Skeletal muscle cell (primary cell): ENCODE measurements around the gene SYNJ2.

Experiments used
- DNase-seq: peaks from one replicate; pipeline ENCODE4 v3.0.0-alpha.2; 2010; ENCODE audit warnings: low read depth
- H3K4me3 ChIP-seq: 2 replicates; pipeline ENCODE4 v1.5.1; 2011; ENCODE audit warnings: low read depth, mild to moderate bottlenecking, control low read depth, low read length, moderate library complexity

SYNJ2 gene

DNA sequence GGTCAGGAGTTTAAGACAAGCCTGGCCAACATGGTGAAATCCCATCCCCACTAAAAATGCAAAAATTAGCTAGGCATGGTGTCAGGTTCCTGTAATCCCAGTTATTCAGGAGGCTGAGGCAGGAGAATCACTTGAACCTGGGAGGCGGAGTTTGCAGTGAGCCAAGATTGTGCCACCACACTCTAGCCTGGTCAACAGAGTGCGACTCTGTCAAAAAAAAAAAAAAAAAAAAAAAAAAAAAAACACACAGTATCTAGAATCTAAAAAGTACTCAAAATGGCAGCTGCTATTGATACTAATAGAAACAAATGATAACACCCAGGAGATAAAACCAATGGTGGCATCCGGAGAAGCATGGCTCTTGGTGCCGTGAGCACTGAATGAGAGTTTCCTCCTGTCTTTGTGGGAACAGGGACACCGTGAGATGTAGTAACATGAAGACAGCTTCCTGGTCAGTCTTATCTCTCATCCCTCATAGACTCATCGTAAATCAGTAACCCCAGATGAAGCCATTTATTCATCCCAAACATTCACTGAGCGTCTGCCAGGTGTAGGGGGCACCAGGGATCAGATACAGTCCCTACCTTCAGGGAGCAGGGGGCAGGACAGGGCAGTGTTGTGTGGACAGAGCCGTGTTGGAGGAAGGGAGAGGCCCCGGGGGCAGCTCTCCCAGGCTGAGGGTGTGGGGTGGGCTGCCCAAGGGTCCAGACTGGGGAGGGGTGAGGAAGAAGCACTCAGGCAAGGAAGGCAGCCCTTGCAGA is 66.1 kb downstream of the SYNJ2 start:
- DNase-seq = no peak
- H3K4me3 ChIP-seq = no peak overlapping the region

DNA sequence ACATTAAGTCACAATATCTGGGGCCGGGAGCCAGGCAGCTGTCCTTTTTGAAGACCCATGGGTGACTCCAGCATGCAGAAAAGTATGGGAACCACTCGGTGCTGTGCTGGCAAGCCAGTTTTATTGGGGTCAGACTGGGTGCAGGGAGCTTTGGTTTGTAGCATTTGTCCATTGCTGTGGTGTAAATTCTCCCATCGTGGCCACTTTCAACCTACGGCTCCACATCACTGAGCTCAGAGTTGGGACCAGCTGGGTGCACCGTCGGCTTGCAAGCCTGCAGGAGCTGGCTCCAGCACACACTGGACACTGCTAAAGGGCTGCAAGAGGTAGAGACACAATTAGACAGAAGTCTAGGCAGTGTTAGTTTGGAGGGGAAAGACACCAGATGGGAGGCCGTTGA is 66.9 kb downstream of the SYNJ2 start:
- no peak overlapping the region for H3K4me3 ChIP-seq
- no peak for DNase-seq

DNA sequence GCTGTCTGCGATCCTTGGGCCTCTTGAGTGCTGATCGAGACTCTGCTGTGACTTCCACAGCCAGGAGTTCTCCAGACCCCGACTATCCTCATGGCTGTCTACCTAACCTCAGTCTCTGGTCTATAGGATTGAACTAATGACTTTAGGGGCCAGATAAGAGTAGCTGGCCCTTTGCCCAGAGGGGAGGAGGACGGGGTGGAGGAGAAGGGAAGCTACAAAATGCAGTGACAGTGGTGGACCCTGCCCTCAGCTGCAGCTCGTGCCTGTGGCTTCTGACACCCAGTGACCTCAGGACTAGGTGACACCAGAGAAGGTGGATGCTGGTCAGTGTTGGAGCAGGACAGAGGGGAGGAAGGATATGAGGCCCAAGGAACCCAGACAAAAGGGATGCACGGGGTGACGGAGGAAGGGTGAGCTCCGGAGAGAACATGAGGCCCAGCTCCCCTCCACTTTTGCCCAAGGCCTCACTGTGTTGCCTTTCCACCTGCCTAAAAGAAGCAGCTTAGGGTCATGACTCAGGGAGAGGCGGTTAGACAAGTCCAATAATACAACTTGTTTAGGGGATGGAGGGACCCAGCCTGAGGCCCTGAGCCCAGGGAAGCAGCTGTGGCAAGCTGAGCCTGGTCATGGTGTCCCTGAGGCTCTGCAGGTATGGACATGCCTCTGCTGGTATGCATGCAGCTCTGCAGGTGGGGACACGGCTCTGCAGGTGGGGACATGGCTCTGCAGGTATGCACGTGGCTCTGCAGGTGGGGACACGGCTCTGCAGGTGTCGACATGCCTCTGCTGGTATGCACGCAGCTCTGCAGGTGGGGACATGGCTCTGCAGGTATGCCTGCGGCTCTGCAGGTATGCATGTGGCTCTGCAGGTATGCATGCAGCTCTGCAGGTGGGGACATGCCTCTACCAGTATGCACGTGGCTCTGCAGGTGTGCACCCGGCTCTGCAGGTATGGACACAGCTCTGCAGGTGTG is 67.7 kb downstream of the SYNJ2 start:
- DNase-seq = no peak
- H3K4me3 ChIP-seq = no peak overlapping the region

DNA sequence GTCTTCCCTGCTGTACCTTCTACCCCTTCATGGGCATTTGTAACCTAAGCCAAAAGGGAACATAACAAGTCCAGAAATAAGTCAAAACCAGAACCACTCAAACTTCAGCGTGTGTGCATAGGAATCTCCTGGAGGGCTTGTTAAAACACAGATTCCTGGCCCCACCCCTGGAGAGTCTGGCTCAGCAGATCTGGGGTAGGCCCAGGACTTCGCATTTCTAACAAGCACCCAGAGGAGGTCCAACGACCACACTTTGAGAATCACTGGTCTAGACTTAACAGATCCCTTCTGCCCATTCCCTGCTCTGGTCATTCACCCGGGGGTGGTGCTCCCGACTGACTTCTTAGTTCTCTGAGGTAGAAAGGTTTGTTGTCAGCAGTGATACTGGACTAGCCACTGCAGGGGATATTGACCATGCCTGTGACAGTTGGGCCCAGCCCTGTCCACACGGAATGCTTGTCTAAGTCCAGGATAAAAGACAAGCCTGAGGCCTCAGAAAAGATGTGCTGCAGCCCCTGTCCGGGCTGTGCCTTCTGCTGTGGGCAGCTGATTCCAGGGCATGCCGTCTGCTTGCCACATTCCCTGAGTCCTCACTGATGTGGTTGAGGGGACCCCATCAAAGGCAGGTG is 68.6 kb downstream of the SYNJ2 start:
- DNase-seq = no peak

DNA sequence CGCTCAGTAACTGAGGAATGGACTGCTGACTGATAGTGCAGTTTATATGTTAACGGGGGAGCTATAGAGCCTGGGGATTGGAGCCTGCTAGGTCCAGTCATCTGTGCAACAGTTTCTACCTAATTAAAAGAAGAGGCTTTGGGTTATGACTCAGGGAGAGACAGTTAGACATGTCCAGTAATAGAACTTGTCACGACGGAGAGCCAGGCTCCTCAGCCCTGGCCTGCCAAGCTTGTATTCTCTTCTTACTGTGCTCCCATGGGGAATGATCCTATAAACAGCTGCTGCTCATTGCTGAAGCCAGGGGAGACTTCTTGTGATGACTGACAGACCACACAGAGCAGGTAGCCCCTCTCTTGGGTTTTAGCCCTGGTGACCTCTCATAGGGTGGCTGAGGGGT is 69.3 kb downstream of the SYNJ2 start:
- DNase-seq = no peak
- no peak overlapping the region for H3K4me3 ChIP-seq

More for the DNA sequence above, 68.6 kb downstream of the SYNJ2 start:
- no peak overlapping the region for H3K4me3 ChIP-seq

DNA sequence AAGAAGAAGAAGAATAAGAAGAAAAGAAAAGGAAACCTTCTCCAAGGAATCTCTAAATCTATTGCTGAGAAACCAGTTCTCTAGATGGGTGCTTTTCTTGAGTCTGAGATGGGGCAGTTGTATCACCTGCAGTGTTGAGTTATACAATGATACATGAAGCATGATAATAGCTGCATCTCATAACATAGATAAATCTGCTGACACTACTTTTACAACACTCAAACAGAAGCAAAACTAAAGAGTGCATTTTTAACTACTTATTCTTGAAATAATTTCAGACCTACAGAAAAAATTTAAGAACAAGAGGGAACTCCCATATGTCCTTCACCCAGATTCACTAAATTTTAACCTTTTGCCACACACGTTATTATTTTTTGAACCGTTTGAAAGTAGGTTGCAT is 70.3 kb downstream of the SYNJ2 start:
- no peak for DNase-seq
- no peak overlapping the region for H3K4me3 ChIP-seq

DNA sequence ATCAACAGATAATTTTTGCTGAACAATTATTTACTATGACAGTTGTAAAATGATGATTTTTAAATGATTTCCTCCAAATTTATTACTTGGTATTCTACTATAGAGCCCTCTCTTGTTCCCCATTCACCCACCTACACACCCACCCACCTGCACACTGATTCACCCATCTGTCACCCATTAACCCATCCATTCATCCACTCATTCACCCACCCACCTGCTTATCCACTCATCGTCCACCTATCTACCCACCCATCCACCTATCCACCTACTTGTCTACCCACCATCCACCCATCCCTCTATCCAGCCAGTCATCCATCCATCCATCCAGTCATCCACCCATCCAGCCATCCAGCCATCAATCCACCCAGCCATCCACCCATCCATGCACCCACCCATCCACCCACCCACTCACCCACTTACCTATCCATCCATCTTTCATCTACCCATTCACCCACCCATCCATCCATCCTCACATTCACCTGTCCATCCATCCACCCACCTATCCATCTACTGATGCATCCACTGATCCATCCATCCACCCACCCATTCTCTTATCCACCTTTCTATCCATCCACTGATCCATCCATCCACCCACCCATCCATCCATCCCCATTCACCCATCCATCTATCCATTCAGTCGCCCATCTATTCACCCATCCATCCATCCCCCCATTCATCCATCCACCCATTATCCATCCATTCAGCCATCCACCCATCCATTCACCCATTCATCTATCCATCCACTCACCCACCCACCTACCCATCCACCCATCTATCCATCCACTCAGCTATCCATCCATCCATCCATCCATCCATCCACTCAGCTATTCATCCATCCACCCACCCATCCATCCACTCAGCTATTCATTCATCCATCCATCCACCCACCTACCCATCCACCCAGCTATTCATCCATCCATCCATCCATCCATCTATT is 72.0 kb downstream of the SYNJ2 start:
- DNase-seq = no peak
- H3K4me3 ChIP-seq = no peak overlapping the region

DNA sequence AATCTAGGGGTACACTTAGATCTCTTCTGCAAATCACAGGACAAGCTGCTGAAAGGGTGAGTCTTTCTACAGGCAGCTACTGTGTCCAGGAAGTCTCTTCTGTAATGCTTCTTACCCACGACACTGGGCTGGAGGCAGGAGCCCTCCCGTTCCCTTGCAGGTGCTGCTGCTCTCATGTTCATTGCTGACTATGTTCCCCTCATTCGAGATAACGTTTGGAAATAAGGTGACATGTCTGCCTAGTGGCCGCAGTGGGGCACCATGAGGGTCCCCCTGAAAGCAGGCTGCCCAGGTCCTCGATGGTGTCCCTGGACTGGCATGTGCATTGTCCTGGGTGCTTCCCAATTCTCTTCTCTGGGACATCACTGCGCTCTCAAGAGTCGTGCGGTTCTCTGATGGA is 74.7 kb downstream of the SYNJ2 start:
- no peak overlapping the region for H3K4me3 ChIP-seq
- no peak for DNase-seq

DNA sequence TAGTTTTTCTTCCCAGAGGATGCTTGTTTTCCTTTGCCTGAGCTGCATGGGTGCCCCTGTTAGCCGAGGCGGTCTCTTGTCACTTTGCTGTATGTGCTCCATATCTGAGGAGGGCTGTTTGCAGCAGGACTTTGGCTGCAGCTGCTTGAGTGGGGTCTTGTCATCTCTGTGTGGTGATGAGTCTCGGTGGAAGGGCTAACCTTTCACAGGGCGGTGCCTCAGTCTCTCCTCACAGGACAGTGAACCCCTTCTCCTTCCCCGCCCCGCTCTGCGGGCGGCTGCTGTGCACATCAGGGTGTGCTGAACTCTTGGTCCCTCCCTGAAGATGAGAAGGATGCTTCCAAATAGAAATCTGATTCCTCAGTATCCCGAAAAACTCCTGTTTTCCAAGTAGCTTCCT is 75.1 kb downstream of the SYNJ2 start:
- DNase-seq = no peak
- H3K4me3 ChIP-seq = no peak overlapping the region

DNA sequence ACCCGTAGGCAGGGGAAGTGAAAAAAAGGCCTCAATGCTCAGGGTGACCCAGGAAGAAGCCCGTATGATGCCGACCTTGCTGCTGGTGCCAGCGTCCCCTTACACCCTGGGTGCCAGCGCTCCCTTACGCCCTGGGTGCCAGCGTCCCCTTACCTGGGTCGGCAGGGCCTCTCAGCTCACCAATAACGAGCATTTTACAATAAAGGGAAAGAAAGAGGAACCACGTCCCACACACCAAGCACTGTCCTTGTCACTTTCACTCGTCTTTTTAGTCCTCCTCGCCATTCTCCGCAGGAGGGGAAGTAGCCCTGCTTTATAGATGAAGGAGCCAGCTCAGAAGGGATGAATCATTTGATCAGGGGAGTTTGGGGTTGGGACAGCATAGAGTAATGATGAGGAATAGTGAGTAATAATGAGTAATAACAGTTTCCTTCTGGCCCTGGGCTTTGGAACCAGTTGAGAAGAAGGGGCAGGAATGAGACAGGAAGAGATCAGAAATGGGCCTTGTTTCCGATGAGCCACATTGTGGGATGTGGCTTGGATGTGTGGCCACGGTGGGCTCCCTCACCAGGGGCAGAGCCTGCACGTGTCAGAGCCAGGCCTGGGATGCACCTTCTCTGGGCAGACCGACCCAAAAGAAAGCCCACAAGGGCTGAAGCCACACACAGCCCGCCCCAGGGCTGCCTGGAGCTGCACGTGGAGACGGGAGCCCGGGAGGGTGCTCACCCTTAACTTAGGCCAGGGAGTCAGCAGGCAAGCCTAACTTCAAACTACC is 75.7 kb downstream of the SYNJ2 start:
- peak; percentile 84 for DNase-seq
- no peak overlapping the region for H3K4me3 ChIP-seq

DNA sequence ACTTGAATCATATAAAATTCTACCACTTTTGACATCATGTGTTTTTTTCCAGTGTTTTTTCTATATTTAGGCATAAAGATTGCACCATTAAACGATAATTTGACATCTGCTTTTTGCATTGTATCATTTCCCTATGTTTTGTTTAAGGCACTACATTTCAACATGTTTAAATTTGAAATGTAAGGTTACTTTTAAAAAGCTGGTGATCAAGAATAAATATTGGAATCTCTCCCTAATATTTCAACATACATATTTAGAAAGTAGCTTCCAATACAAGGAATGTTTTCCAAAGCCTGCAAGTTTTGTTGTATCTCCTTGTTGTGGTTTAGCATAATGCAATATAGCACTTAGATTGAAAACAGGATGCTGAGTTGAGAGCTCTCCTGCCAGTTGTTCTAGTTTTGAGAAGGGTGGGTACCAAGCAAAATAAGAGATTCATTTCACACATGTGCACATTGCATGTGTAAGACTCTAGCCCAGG is 76.5 kb downstream of the SYNJ2 start:
- DNase-seq = no peak
- H3K4me3 ChIP-seq = no peak overlapping the region

DNA sequence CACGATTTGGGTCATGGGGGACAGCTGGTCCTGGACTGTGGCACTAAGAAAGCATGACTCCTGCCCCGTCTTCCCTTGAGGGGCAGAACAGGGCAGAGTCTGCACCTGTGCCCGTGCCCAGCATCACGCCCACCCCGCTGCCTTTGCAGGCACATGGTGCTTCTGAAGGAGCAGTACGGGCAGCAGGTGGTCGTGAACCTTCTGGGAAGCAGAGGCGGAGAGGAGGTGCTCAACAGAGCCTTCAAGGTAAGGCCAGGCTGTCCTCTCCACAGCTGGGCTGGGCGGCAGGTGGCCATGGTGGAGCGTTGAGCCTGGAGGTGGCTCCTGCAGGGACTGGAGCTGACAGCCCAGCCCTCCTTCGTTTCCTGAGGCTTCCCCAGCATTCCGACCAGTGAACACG is 77.4 kb downstream of the SYNJ2 start:
- DNase-seq = no peak
- H3K4me3 ChIP-seq = no peak overlapping the region

DNA sequence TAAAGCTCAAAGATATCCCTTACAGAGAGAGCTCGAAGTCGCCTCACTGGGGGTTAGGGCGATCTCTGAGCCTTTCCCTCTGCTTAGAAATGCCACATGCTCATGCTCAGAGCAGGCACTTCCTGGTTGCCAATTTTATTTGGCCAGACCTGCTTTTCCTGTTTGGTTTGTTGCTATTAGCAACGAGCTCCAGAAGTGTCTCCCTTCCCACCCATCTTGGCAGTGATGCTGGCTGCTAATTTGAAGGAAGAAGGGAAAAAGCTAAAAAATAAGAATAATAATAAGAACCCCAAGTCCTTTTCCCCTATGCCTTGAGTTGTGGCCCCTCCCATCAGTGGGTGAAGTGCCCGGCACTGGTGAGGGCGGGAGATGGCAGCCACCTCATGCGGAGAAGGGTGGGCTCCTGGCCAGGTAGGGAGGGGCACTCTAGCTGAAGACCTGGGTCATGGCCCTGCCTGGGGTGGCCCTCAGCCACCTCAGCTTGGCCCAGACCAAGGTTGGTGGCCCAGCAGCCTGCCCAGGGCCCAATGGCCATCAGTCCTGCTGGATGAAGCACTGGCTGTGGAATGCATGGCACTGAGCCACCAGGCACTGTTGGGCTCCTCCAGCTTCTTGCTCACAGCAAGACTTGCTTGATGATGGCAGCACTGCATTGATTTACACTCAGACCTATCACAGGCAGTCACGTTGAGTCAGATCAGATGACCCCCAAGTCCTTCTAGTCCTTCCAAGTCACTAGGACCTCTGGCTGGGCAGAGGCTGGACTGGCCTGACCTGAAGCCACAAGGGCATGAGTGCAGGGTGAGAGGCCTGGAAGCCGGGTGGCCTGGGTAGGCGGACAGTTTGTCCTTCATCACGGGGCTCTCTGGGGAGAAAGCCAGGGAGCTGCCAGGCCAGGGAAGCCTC is 79.0 kb downstream of the SYNJ2 start:
- DNase-seq = peak; percentile 68
- no peak overlapping the region for H3K4me3 ChIP-seq

DNA sequence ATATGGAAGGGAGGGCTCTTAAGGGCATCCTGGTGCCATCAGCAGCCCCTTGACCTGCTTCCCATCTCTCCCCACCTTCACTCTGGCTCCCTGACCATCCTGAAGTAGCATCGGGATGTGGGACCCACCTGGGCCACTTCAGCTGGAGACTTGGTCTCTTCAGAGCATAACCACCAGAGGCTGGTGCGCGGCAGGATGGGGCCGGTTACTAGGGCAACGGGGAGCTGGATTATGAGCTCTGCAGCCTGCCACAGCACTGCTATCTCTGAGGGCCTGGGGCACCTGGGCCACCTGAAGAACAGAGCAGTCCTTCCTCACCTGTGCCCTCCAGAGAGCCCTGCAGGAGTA is 79.7 kb downstream of the SYNJ2 start:
- no peak overlapping the region for H3K4me3 ChIP-seq
- no peak for DNase-seq

DNA sequence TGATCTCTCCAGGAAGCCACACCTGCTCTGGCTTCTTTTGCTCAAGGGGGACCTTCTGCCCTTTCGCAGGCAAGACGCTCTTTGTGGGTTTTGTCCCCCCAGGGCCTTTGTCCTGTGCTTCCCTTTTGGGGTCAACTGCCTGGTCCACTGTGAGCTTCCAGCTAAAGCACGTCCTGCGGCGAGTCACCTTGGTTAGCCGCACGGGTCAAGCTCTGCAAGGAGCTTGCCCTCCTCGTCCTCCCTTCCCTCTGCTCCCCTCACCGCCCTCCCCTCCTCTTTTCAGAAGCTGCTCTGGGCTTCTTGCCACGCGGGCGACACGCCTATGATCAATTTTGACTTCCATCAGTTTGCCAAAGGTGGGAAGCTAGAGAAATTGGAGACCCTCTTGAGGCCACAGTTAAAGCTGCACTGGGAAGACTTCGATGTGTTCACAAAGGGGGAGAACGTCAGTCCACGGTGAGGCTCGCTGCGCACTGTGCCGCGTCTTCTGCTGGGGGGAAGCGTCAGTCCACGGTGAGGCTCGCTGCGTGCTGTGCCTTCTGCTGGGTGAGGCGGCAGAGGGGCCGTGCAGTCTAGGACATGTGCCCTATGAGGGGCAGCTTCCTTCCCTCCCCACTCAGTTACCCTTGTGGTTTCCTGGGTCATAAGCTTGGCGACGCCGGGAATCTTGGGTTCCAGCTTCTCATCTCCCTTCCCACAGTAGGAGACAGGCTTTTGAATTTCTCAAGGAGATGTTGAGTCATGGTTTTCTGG is 80.2 kb downstream of the SYNJ2 start:
- DNase-seq = no peak
- H3K4me3 ChIP-seq = no peak overlapping the region

DNA sequence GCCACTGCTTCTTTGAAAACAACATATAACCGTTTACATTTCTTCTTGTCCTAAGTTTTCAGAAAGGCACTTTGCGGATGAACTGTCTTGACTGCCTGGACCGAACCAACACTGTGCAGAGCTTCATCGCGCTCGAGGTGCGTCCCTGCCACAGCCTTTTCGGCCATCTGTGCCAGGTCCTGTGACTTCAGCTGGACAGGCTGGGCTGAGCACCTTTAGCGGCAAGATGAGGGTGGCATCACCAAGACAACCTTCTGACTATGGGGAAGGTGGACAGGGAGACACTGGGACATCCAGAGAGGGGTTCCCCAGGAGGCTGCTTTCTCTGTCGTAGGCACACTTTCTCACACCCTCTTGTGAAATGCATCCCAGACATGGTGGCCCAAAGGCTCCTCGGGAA is 82.1 kb downstream of the SYNJ2 start:
- no peak for DNase-seq
- no peak overlapping the region for H3K4me3 ChIP-seq

DNA sequence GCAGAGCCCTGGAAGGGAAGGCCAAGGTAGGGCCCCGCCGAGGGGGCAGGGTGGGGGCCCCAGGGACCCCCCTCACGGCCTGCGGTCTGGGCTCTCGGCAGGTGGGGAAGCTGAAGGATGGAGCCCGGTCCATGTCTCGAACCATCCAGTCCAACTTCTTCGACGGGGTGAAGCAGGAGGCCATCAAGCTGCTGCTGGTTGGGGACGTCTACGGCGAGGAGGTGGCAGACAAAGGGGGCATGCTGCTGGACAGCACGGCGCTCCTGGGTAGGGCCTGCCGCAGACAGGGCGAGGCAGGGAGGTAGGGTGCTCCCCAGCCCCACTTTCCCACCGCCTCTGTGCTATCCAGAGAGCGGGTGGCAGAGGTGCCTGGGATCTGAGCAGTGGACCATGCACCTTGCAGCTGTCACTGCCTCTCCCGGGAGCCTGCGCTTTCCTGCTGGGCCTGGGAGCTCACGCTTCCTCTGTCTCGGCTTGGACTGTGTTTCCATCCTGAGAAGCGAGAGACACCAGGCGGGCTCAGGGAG is 83.1 kb downstream of the SYNJ2 start:
- H3K4me3 ChIP-seq = no peak overlapping the region
- DNase-seq = no peak
